Measurements from ENCODE around the gene VRK1.
"Not testable (repeated sequence)": the region's sequence is repeated elsewhere in the genome, so short reads cannot be mapped to it uniquely, and the experiment has no call there.

VRK1 gene

GRCh38 chr14:96765205-96765604 lies 32.0 kb upstream of the VRK1 start:
- H3K4me1 Mint-ChIP-seq; H3K4me3 Mint-ChIP-seq; ATAC-seq (replicated peaks; ENCODE audit: extremely low read depth, poor library complexity, severe bottlenecking); H3K36me3 Mint-ChIP-seq (ENCODE audit: insufficient read depth); DNase-seq (ENCODE audit: low spot score in 2 of 2); H3K9me3 Mint-ChIP-seq; H3K27ac Mint-ChIP-seq (ENCODE audit: low read depth): not testable (repeated sequence)
- peaks cover 34% of the 10 kb centered on the region for H3K27me3 Mint-ChIP-seq

- no peak for ATAC-seq (replicated peaks; ENCODE audit: extremely low read depth, poor library complexity, severe bottlenecking)
- peaks cover 62% of the 10 kb centered on the region for H3K27me3 Mint-ChIP-seq
- no peaks in the 10 kb centered on the region for H3K36me3 Mint-ChIP-seq (ENCODE audit: insufficient read depth)
- no peak overlapping the region for H3K27ac Mint-ChIP-seq (ENCODE audit: low read depth)
- no peaks in the 10 kb centered on the region for H3K9me3 Mint-ChIP-seq
- no peak overlapping the region for H3K4me3 Mint-ChIP-seq
- DNase-seq (ENCODE audit: low spot score in 2 of 2), result no peak
- no peaks in the 10 kb centered on the region for H3K4me1 Mint-ChIP-seq
Measured at GRCh38 chr14:96772929-96773328, 24.3 kb upstream of the VRK1 start.

- H3K4me1 Mint-ChIP-seq, result no peaks in the 10 kb centered on the region
- H3K27me3 Mint-ChIP-seq, result peaks cover 33% of the 10 kb centered on the region
- H3K9me3 Mint-ChIP-seq, result no peaks in the 10 kb centered on the region
Measured at GRCh38 chr14:96776791-96777190, 20.4 kb upstream of the VRK1 start.

DNA sequence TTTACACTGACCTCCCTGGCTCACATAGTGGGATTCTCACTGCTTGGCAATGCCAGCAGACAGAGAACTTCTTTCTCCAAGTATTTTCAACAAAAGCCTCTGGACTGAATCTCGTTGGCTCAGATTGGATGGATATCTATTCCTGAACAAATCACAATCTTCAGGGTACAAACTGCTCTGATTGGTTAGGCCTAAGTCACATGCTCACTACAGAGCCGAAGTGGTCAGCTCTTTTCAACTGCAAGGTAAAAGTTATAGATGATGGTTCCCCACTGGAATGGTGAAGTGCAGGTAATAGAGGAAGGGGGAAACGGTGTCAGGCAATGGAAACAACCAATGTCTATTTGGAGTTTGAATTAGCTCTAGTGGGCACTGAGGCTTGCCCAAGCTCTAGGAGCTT lies 16.7 kb upstream of the VRK1 start:
- ATAC-seq (replicated peaks; ENCODE audit: extremely low read depth, poor library complexity, severe bottlenecking), result no peak
- H3K36me3 Mint-ChIP-seq (ENCODE audit: insufficient read depth), result no peaks in the 10 kb centered on the region
- no peak overlapping the region for H3K27ac Mint-ChIP-seq (ENCODE audit: low read depth)
- H3K4me3 Mint-ChIP-seq, result no peak overlapping the region
- no peaks in the 10 kb centered on the region for H3K9me3 Mint-ChIP-seq
- no peaks in the 10 kb centered on the region for H3K4me1 Mint-ChIP-seq
- DNase-seq (ENCODE audit: low spot score in 2 of 2), result no peak
- H3K27me3 Mint-ChIP-seq, result peaks cover 23% of the 10 kb centered on the region

More at GRCh38 chr14:96776791-96777190, 20.4 kb upstream of the VRK1 start:
- H3K27ac Mint-ChIP-seq (ENCODE audit: low read depth), result no peak overlapping the region
- DNase-seq (ENCODE audit: low spot score in 2 of 2), result no peak
- ATAC-seq (replicated peaks; ENCODE audit: extremely low read depth, poor library complexity, severe bottlenecking), result no peak
- no peaks in the 10 kb centered on the region for H3K36me3 Mint-ChIP-seq (ENCODE audit: insufficient read depth)
- no peak overlapping the region for H3K4me3 Mint-ChIP-seq

GRCh38 chr14:96781371-96781770 lies 15.8 kb upstream of the VRK1 start:
- Mint-ChIP-seq H3K36me3 (ENCODE audit: insufficient read depth) (no peaks in the 10 kb centered on the region), H3K4me3 (no peak overlapping the region), H3K9me3 (no peaks in the 10 kb centered on the region), H3K4me1 (no peaks in the 10 kb centered on the region), H3K27me3 (peaks cover 32% of the 10 kb centered on the region), H3K27ac (ENCODE audit: low read depth) (no peak overlapping the region)
- DNase-seq (ENCODE audit: low spot score in 2 of 2) (no peak), ATAC-seq (replicated peaks; ENCODE audit: extremely low read depth, poor library complexity, severe bottlenecking) (no peak)

- peaks cover 33% of the 10 kb centered on the region for H3K27me3 Mint-ChIP-seq
Measured at GRCh38 chr14:96782436-96782835, 14.7 kb upstream of the VRK1 start.

DNA sequence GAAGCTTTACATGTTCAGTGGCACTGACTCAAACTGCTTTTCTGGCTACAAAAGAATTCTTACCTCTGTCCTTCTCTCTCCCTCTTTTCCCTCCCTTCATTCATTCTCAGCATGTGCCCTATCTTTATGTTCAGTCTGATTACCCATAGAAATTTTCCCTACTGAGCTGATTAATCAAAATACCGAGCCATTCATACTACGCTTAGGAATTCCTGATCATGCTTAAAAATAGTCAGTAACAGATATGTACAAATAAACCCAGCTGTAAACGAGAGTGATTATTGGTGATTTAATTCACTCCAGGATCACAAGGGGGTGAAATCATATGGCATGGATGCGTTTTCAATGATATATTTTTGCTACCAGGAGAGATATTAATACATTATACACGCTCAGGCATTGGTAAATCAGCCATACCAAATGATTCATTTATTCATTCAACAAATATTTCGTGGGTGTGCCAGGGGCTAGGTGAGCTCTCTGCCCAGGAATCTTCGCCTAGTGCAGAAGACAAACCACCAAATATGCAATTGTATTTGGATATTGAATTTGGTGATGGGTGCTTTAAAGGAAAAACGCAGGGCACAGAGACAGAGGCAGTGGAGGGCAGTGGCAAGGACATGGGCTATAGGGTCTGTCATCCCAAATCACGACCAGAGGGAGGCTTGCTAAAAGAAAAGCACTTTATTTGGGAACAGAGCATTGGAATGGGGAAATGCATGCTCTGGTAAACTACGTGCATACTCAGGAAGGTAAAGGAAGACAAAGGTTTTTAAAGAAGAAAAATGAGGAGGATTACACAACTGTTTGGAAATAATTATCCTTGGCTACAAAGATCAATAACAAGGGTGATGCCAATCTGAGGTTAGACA lies 13.9 kb upstream of the VRK1 start:
- Mint-ChIP-seq H3K9me3 (no peaks in the 10 kb centered on the region), H3K4me1 (no peaks in the 10 kb centered on the region), H3K27ac (ENCODE audit: low read depth) (no peak overlapping the region), H3K27me3 (peaks cover 33% of the 10 kb centered on the region), H3K4me3 (no peak overlapping the region), H3K36me3 (ENCODE audit: insufficient read depth) (no peaks in the 10 kb centered on the region)
- no peak for ATAC-seq (replicated peaks; ENCODE audit: extremely low read depth, poor library complexity, severe bottlenecking)
- no peak for DNase-seq (ENCODE audit: low spot score in 2 of 2)

More at GRCh38 chr14:96782436-96782835, 14.7 kb upstream of the VRK1 start:
- H3K4me1 Mint-ChIP-seq, result no peaks in the 10 kb centered on the region
- no peaks in the 10 kb centered on the region for H3K36me3 Mint-ChIP-seq (ENCODE audit: insufficient read depth)
- ATAC-seq (replicated peaks; ENCODE audit: extremely low read depth, poor library complexity, severe bottlenecking), result no peak
- no peaks in the 10 kb centered on the region for H3K9me3 Mint-ChIP-seq
- no peak for DNase-seq (ENCODE audit: low spot score in 2 of 2)
- no peak overlapping the region for H3K27ac Mint-ChIP-seq (ENCODE audit: low read depth)
- no peak overlapping the region for H3K4me3 Mint-ChIP-seq

- Mint-ChIP-seq H3K9me3 (no peaks in the 10 kb centered on the region), H3K4me3 (no peak overlapping the region), H3K27ac (ENCODE audit: low read depth) (no peak overlapping the region), H3K36me3 (ENCODE audit: insufficient read depth) (no peaks in the 10 kb centered on the region), H3K4me1 (no peaks in the 10 kb centered on the region), H3K27me3 (peaks cover 33% of the 10 kb centered on the region)
- DNase-seq (ENCODE audit: low spot score in 2 of 2) (no peak), ATAC-seq (replicated peaks; ENCODE audit: extremely low read depth, poor library complexity, severe bottlenecking) (no peak)
Measured at GRCh38 chr14:96783915-96784224, 13.3 kb upstream of the VRK1 start.

GRCh38 chr14:96790186-96790585 lies 7.0 kb upstream of the VRK1 start:
- no peak overlapping the region for H3K27ac Mint-ChIP-seq (ENCODE audit: low read depth)
- peaks cover 32% of the 10 kb centered on the region for H3K27me3 Mint-ChIP-seq
- H3K4me1 Mint-ChIP-seq, result peaks cover 6% of the 10 kb centered on the region
- H3K4me3 Mint-ChIP-seq, result no peak overlapping the region
- H3K36me3 Mint-ChIP-seq (ENCODE audit: insufficient read depth), result no peaks in the 10 kb centered on the region
- no peaks in the 10 kb centered on the region for H3K9me3 Mint-ChIP-seq
- ATAC-seq (replicated peaks; ENCODE audit: extremely low read depth, poor library complexity, severe bottlenecking) (no peak), DNase-seq (ENCODE audit: low spot score in 2 of 2) (no peak)

DNA sequence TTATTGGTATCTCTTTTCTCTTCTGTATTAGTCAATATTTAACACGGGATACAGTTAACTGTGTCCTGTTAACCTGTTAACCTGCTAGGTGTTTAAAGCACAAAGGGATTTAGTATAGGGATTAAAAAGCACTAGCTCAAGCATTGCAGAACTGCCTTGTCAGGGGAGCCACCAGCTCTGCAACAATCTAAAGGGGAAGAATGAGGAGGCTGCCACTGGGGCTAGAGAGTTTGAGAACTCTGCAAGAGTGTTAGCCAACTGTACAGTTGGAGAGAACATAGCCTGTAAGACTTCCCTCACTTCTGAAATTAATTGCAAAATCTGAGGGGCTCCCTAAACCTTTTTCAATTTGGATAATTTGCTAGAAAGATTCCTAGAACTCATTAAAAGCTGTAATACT lies 6.5 kb upstream of the VRK1 start:
- Mint-ChIP-seq H3K4me1 (peaks cover 6% of the 10 kb centered on the region), H3K27ac (ENCODE audit: low read depth) (no peak overlapping the region), H3K9me3 (no peaks in the 10 kb centered on the region), H3K27me3 (peaks cover 32% of the 10 kb centered on the region), H3K4me3 (no peak overlapping the region), H3K36me3 (ENCODE audit: insufficient read depth) (no peaks in the 10 kb centered on the region)
- DNase-seq (ENCODE audit: low spot score in 2 of 2) (no peak), ATAC-seq (replicated peaks; ENCODE audit: extremely low read depth, poor library complexity, severe bottlenecking) (no peak)

DNA sequence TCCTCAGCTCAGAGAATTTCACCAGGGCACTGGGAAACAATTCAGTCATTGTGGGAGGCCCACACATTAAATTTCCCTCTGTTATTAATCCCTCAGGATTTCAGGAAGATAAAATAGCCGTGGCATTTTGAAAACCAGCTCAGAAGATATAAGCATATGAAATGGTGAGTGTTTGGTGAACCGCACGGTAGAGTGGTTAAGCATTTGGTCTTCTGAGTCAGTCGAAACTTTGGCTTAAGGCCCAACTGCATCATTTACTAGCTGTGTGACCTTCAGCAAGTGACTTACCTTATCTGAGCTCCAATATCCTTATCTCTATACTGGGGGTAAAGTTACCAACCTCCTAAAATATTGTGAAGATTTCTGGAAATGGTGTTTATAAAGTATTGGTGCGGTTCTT lies 5.2 kb upstream of the VRK1 start:
- ATAC-seq (replicated peaks; ENCODE audit: extremely low read depth, poor library complexity, severe bottlenecking) (no peak), DNase-seq (ENCODE audit: low spot score in 2 of 2) (no peak)
- peaks cover 6% of the 10 kb centered on the region for H3K4me1 Mint-ChIP-seq

GRCh38 chr14:96792591-96792990 lies 4.6 kb upstream of the VRK1 start:
- no peaks in the 10 kb centered on the region for H3K9me3 Mint-ChIP-seq
- ATAC-seq (replicated peaks; ENCODE audit: extremely low read depth, poor library complexity, severe bottlenecking) (no peak), DNase-seq (ENCODE audit: low spot score in 2 of 2) (no peak)
- peaks cover 3% of the 10 kb centered on the region for H3K36me3 Mint-ChIP-seq (ENCODE audit: insufficient read depth)
- no peak overlapping the region for H3K4me3 Mint-ChIP-seq
- peaks cover 25% of the 10 kb centered on the region for H3K27me3 Mint-ChIP-seq
- no peak overlapping the region for H3K27ac Mint-ChIP-seq (ENCODE audit: low read depth)
- H3K4me1 Mint-ChIP-seq, result peaks cover 6% of the 10 kb centered on the region

More for the DNA sequence above, 5.2 kb upstream of the VRK1 start:
- Mint-ChIP-seq H3K9me3 (no peaks in the 10 kb centered on the region), H3K27me3 (peaks cover 25% of the 10 kb centered on the region), H3K4me3 (no peak overlapping the region), H3K36me3 (ENCODE audit: insufficient read depth) (peaks cover under 1% of the 10 kb centered on the region), H3K27ac (ENCODE audit: low read depth) (no peak overlapping the region)

GRCh38 chr14:96793547-96793946 lies 3.6 kb upstream of the VRK1 start:
- no peak overlapping the region for H3K4me3 Mint-ChIP-seq

More at GRCh38 chr14:96793547-96793946, 3.6 kb upstream of the VRK1 start:
- DNase-seq (ENCODE audit: low spot score in 2 of 2) (no peak), ATAC-seq (replicated peaks; ENCODE audit: extremely low read depth, poor library complexity, severe bottlenecking) (no peak)
- Mint-ChIP-seq H3K4me1 (peaks cover 15% of the 10 kb centered on the region), H3K9me3 (no peaks in the 10 kb centered on the region), H3K27me3 (peaks cover 25% of the 10 kb centered on the region), H3K27ac (ENCODE audit: low read depth) (no peak overlapping the region), H3K36me3 (ENCODE audit: insufficient read depth) (peaks cover 3% of the 10 kb centered on the region)
